GM18498 (cell line): ENCODE results near the gene PKP2.

ENCODE experiments used
- ATAC-seq: cut with Tn5 transposase; IDR thresholded peaks from one replicate; pipeline ENCODE4 v1.9.1; 2021; ENCODE audit warnings: mild to moderate bottlenecking, moderate library complexity; ENCODE audit not compliant: unreplicated experiment

PKP2 gene

GRCh38 chr12:32896432-32897280 lies at the start of gene PKP2:
Gene PKP2, minus strand, starts transcription at chr12:32896777. Its CDS starts 46 bp downstream, at chr12:32896731.
- ATAC-seq = peak; percentile 83

- no peak for ATAC-seq
Observed at GRCh38 chr12:32944195-32944594, 47.6 kb upstream of the PKP2 start.

- ATAC-seq = no peak
Observed at GRCh38 chr12:32939801-32940200, 43.2 kb upstream of the PKP2 start.

GRCh38 chr12:32926963-32927362 lies 30.4 kb upstream of the PKP2 start:
- ATAC-seq = no peak

- ATAC-seq = no peak
Observed at GRCh38 chr12:32926356-32926755, 29.8 kb upstream of the PKP2 start.

- ATAC-seq = no peak
Observed at GRCh38 chr12:32922546-32923297, 26.1 kb upstream of the PKP2 start.

GRCh38 chr12:32921397-32921796 lies 24.8 kb upstream of the PKP2 start:
- ATAC-seq = no peak

- ATAC-seq = no peak
Observed at GRCh38 chr12:32920506-32921085, 24.0 kb upstream of the PKP2 start.

- peak; percentile 72 for ATAC-seq
Observed at GRCh38 chr12:32918890-32919801, 22.6 kb upstream of the PKP2 start.

- ATAC-seq = no peak
Observed at GRCh38 chr12:32917094-32917611, 20.6 kb upstream of the PKP2 start.

- no peak for ATAC-seq
Observed at GRCh38 chr12:32907898-32908476, 11.4 kb upstream of the PKP2 start.

GRCh38 chr12:32907166-32907565 lies 10.6 kb upstream of the PKP2 start:
- ATAC-seq = no peak

GRCh38 chr12:32906399-32907165 lies 10.0 kb upstream of the PKP2 start:
- peak; percentile 95 for ATAC-seq

- no peak for ATAC-seq
Observed at GRCh38 chr12:32903763-32904162, 7.2 kb upstream of the PKP2 start.

GRCh38 chr12:32903318-32903717 lies 6.7 kb upstream of the PKP2 start:
- ATAC-seq = no peak

- peak; percentile 40 for ATAC-seq
Observed at GRCh38 chr12:32902287-32902997, 5.9 kb upstream of the PKP2 start.

- ATAC-seq = no peak
Observed at GRCh38 chr12:32901553-32901952, 5.0 kb upstream of the PKP2 start.

GRCh38 chr12:32897687-32898573 lies 1.4 kb upstream of the PKP2 start:
- no peak for ATAC-seq
